ENCODE measurements around the gene AGBL1. TPM values are rescaled to one million over a fixed set of nuclear protein-coding genes. Genes with fewer than 3 reads are reported as not detected.

AGBL1 gene
- total RNA-seq, 2 experiments from 2014 or later, result 0.10 TPM

DNA sequence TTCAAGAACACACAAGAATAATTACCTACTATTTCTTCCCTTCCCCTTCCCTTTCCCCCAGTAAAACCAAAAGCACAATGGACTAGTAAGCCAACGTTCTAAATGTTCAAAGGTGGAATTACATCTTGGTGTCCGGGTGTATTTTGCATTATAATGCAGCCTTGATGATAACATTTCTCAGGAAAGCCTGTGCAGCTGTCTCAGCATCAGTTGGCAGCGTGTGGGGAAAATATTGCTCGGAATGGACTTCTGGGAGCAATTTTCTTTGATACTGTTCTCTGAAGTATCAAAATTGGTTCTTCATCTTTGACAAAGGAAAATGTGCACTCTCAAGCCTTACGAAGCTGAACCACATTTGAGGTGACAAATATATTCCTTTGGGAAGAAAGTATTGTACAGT lies 198.9 kb downstream of the AGBL1 start:
- no peak for DNase-seq
- Mint-ChIP-seq H3K27me3 (peaks cover 3% of the 10 kb centered on the region), H3K4me1 (ENCODE audit: low read depth) (no peaks in the 10 kb centered on the region), H3K36me3 (no peaks in the 10 kb centered on the region), H3K27ac (no peak overlapping the region), H3K9me3 (no peaks in the 10 kb centered on the region), H3K4me3 (no peak overlapping the region)
- CTCF ChIA-PET, result no interaction called here
- intact Hi-C loops (cut with micrococcal nuclease), result no loop called here
- POLR2A ChIA-PET, result no interaction called here

DNA sequence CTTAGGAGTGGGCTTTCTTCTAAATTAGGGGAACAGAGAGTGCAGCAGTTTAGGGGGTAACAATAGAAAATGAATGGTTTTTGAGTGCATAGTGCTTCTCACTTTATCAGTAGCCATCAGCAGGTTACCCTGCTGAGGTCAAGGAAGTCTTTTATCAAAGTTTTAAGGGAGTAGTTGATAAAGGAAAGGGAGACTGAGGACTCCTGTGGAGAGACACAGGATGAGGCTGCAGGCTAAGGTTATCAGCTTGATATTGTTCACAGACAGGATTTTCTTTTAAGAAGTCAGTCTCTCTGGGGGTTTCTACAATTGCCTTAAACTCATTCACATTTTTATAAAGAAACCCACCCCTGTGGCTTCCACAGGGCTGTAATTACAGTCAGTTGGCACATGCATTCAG lies 205.0 kb downstream of the AGBL1 start:
- Mint-ChIP-seq H3K4me3 (no peak overlapping the region), H3K4me1 (ENCODE audit: low read depth) (no peaks in the 10 kb centered on the region), H3K27me3 (peaks cover 2% of the 10 kb centered on the region), H3K36me3 (no peaks in the 10 kb centered on the region), H3K9me3 (no peaks in the 10 kb centered on the region), H3K27ac (no peak overlapping the region)
- ChIA-PET CTCF (no interaction called here), POLR2A (no interaction called here)
- no peak for DNase-seq
- intact Hi-C loops (cut with micrococcal nuclease), result loop anchor here (5.0 kb wide), 1 partner anchor 713 kb away; no protein-coding TSS in a partner anchor

DNA sequence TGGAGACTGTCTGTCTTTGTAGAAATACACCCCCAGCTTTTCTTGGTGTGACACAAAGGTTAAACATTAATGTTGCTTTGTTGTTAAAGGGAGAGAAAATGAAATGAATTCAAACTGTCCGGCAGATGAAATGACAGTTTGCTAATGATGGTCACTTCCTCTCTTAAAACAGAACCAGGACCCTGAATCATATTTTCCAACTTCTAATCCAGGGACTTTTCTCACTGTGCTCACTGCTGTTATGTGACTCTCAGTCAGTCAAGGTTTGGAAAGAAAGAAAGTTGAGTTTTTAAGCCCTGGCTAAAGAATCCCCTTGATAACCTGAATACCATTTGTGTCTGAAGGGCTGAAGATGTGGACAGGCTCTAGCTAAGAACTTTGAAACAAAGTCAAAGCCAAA lies 215.8 kb downstream of the AGBL1 start:
- intact Hi-C loops (cut with micrococcal nuclease), result no loop called here
- CTCF ChIA-PET, result no interaction called here
- Mint-ChIP-seq H3K27me3 (peaks cover 9% of the 10 kb centered on the region), H3K36me3 (no peaks in the 10 kb centered on the region), H3K4me1 (ENCODE audit: low read depth) (no peaks in the 10 kb centered on the region), H3K9me3 (no peaks in the 10 kb centered on the region), H3K27ac (no peak overlapping the region), H3K4me3 (no peak overlapping the region)
- no peak for DNase-seq
- POLR2A ChIA-PET, result no interaction called here

DNA sequence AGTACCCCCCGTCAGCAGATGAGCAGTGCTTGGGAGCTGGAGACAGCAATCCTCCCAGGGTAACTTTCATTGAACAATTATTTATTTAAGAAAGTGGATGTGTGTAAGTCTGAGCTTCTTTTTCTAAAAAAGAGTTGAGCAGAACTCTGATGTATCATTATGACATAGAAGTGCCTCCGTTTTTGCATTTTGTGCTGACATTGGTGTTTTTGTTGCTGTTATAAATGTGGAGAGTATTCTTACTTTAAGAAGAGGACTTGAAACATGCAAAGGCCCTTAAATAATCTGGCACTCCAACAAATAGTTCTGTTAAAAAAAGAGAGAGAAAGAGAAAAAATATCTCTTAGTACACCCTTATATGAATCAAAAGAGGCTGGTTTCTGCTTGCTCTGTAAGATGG lies 217.1 kb downstream of the AGBL1 start:
- no peaks in the 10 kb centered on the region for H3K9me3 Mint-ChIP-seq
- no peaks in the 10 kb centered on the region for H3K4me1 Mint-ChIP-seq (ENCODE audit: low read depth)
- ChIA-PET CTCF (no interaction called here), POLR2A (no interaction called here)
- H3K27me3 Mint-ChIP-seq, result peaks cover 7% of the 10 kb centered on the region
- no peaks in the 10 kb centered on the region for H3K36me3 Mint-ChIP-seq
- no peak overlapping the region for H3K4me3 Mint-ChIP-seq
- DNase-seq, result no peak
- intact Hi-C loops (cut with micrococcal nuclease), result no loop called here
- H3K27ac Mint-ChIP-seq, result no peak overlapping the region

DNA sequence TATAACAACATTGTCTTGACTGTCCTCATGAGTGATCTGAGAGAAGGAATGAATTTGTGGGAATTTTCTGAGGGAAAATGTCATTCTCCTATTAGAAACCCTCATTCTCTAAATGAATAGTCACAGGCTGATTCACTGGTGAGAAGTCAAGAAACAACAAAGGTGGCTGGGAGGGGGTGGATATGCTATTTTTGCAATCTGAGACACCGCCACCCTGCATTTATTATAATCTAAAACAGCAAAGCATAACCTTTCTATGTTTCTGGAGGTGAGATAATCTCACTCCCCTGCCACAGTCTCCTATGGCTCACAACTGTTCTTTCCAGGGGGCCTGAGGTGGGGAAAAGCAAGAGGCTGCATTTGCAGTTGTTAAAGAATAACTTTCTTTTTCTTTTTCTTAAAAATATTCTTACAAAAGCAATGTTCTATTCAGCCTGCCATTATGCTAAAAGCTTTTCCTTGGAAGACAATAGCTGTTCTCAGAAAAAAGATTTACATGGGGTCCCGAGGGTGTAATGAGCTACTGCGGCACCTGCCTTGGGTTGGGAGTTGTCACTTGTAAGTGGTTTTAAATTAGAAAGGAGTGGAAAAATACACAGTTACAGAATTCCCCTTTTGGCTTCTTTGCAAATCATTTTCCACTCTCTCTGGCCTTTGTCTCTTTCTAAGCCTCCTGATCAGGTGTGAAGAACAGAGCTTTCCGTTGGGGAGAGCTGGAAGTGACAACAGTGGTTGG lies 220.9 kb downstream of the AGBL1 start:
- no peak for DNase-seq
- Mint-ChIP-seq H3K9me3 (no peaks in the 10 kb centered on the region), H3K27ac (no peak overlapping the region), H3K4me1 (ENCODE audit: low read depth) (no peaks in the 10 kb centered on the region), H3K4me3 (no peak overlapping the region), H3K36me3 (no peaks in the 10 kb centered on the region), H3K27me3 (peaks cover 4% of the 10 kb centered on the region)
- intact Hi-C loops (cut with micrococcal nuclease), result no loop called here
- ChIA-PET POLR2A (no interaction called here), CTCF (no interaction called here)

DNA sequence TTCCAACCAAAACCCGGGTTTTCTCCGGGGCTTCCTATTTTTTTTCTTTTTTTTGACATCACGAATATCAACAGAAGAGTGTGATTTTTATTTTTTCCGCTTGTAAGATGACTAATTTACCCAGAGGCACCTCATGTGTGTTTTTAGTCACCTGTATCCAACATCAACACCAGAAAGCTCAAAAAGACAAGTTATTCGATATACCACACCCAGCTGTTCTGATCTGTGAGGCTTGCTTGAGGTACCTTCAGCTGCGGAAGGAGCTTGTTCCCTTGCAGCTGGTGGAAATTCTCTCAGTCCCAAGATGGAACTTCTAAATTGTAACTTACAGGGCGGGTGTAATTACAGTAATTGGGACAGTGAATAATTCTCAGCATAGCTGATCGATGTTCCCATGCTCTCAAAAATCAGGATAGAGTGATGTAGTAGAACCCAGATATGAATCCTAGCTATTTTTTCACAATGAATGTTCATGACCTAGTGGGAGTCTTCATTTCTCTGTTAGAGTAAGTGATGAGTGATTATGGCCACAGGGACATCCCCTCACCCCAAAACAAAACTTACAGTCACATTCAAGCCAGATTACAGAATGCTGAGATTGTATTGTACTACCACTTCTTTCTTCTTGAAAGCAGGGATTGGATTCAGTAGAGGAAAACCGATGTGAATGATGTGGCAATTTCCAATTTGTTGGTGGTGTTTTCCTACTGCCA lies 232.1 kb downstream of the AGBL1 start:
- Mint-ChIP-seq H3K36me3 (no peaks in the 10 kb centered on the region), H3K4me3 (no peak overlapping the region), H3K9me3 (no peaks in the 10 kb centered on the region), H3K27ac (no peak overlapping the region), H3K27me3 (peaks cover 21% of the 10 kb centered on the region), H3K4me1 (ENCODE audit: low read depth) (peaks cover 6% of the 10 kb centered on the region)
- ChIA-PET POLR2A (no interaction called here), CTCF (interaction anchor here (1.3 kb wide), 1 partner anchor 453 kb away, joined by 3 read pairs; no protein-coding TSS in a partner anchor)
- DNase-seq, result no peak
- intact Hi-C loops (cut with micrococcal nuclease), result no loop called here

DNA sequence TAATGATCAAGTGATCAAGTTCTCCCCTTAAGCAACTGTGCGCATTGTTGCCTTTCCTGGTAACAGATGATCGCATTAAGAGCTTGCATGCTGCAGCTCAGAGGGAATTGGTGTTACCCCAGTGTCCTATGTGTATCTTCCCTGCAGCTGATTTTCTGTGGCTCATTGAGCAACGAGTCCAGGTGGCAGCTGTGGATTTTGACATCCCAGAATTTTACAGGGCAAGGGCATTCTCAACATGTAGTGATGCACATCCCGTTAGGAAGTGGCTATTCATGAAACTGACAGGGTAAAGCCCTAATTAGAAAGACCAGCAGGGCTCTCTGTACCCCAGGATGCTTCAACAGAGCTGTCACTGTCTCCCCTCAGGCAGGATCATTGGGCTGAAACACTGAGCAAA lies 232.8 kb downstream of the AGBL1 start:
- Mint-ChIP-seq H3K27me3 (peaks cover 29% of the 10 kb centered on the region), H3K36me3 (no peaks in the 10 kb centered on the region), H3K4me3 (no peak overlapping the region)

DNA sequence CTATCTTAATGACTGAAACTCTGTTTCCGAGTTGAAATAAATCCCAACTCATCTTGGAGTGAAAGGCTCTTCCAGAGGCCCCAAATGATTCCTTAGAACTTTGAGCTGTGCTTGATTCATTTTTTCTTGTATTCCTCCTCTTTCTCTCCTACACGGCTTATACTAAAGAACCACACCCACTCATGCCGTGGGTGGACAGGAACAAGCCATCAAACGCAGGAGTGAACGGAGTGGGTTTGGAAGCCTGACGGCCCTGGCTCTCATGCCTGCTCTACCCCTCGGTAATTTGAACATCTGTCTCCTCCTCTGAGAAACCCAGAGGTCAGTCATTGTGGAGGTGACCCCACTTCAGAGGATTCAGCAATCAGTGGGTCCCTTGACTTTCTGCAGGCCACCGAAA lies 236.5 kb downstream of the AGBL1 start:
- Mint-ChIP-seq H3K36me3 (no peaks in the 10 kb centered on the region), H3K27ac (no peak overlapping the region), H3K9me3 (no peaks in the 10 kb centered on the region), H3K27me3 (peaks cover 29% of the 10 kb centered on the region), H3K4me3 (no peak overlapping the region), H3K4me1 (ENCODE audit: low read depth) (peaks cover 6% of the 10 kb centered on the region)
- intact Hi-C loops (cut with micrococcal nuclease), result no loop called here
- ChIA-PET POLR2A (no interaction called here), CTCF (no interaction called here)
- DNase-seq, result no peak

More for the DNA sequence above, 232.8 kb downstream of the AGBL1 start:
- CTCF ChIA-PET, result interaction anchor here (1.3 kb wide), 1 partner anchor 454 kb away, joined by 3 read pairs; no protein-coding TSS in a partner anchor
- POLR2A ChIA-PET, result no interaction called here
- H3K27ac Mint-ChIP-seq, result no peak overlapping the region
- intact Hi-C loops (cut with micrococcal nuclease), result no loop called here
- DNase-seq, result no peak
- H3K4me1 Mint-ChIP-seq (ENCODE audit: low read depth), result peaks cover 6% of the 10 kb centered on the region
- no peaks in the 10 kb centered on the region for H3K9me3 Mint-ChIP-seq

DNA sequence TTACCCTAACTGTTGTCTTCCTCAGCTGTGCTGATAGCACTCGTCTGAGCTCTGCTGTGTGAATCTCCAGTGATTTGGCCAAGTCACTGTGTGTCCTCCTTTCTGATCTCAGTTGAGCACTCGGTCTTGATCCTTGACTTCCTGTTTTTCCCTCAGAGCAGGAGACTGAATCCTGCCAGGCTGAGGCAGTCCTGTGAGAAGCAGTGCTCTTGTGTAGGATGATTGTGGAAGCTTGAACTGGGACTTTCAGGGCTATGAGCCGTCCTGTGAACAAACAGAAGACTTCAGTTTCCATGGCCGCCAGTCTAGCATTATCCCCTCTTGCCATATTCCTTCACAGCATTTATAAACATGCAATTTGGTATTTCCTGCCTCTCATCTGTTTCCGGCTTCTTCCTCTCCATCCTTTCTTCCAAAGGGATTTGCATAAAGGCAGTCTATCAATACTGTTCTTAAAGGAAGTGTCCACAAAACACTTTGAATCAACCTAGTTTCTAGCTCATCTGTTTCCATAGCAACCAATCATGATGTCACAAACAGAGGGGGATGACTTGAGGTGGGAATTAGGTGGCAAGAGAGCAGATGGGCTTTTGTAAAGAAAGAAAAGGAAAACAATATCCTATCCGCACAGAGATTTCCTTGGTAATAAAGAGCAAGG lies 237.2 kb downstream of the AGBL1 start:
- no peak overlapping the region for H3K27ac Mint-ChIP-seq
- DNase-seq, result no peak
- ChIA-PET CTCF (no interaction called here), POLR2A (no interaction called here)
- H3K27me3 Mint-ChIP-seq, result peaks cover 29% of the 10 kb centered on the region
- no peak overlapping the region for H3K4me3 Mint-ChIP-seq
- no peaks in the 10 kb centered on the region for H3K36me3 Mint-ChIP-seq
- no peaks in the 10 kb centered on the region for H3K9me3 Mint-ChIP-seq
- peaks cover 6% of the 10 kb centered on the region for H3K4me1 Mint-ChIP-seq (ENCODE audit: low read depth)
- intact Hi-C loops (cut with micrococcal nuclease), result no loop called here

DNA sequence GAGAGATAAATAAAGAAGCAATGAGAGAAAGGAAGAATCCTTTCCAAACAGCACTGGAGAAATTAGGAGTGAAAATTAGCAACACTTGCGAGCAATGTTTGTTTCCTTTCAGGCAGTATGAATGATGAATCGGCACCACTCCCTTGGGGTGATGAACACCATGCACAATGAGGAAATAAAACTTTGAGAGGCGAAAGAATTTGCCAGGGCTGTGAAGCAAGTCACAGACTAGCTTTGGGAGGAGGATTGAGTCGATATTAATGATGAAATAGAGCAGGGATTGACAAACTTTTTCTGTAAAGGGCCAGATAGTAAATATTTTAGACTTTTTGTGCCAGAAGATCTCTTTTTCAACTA lies 237.7 kb downstream of the AGBL1 start:
- peaks cover 29% of the 10 kb centered on the region for H3K27me3 Mint-ChIP-seq
- no peaks in the 10 kb centered on the region for H3K9me3 Mint-ChIP-seq
- CTCF ChIA-PET, result no interaction called here
- H3K27ac Mint-ChIP-seq, result no peak overlapping the region
- peaks cover 6% of the 10 kb centered on the region for H3K4me1 Mint-ChIP-seq (ENCODE audit: low read depth)
- H3K36me3 Mint-ChIP-seq, result no peaks in the 10 kb centered on the region
- intact Hi-C loops (cut with micrococcal nuclease), result no loop called here
- POLR2A ChIA-PET, result no interaction called here
- no peak overlapping the region for H3K4me3 Mint-ChIP-seq
- DNase-seq, result no peak

DNA sequence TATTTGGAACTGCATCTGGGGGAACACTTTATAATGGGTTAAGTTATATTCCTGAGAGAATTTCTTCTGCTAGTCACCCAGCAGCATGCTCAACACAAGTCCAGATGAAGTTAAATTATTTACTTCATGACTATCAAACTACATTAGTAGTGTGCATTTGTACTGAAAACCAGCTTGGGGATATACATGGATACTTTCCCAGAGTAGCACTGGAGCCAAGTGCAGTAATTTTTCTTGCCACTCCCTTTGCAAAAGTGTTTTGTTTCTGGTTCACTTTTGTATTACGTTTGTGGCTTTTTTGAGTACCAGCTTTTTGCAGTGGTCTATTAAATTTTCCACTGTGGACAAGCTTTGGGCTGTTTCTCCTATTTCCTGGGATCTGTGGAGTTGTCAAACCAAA lies 243.0 kb downstream of the AGBL1 start:
- Mint-ChIP-seq H3K9me3 (no peaks in the 10 kb centered on the region), H3K4me3 (no peak overlapping the region), H3K36me3 (no peaks in the 10 kb centered on the region), H3K4me1 (ENCODE audit: low read depth) (no peaks in the 10 kb centered on the region), H3K27ac (no peak overlapping the region), H3K27me3 (peaks cover 14% of the 10 kb centered on the region)
- intact Hi-C loops (cut with micrococcal nuclease), result no loop called here
- DNase-seq, result no peak
- ChIA-PET POLR2A (no interaction called here), CTCF (no interaction called here)

DNA sequence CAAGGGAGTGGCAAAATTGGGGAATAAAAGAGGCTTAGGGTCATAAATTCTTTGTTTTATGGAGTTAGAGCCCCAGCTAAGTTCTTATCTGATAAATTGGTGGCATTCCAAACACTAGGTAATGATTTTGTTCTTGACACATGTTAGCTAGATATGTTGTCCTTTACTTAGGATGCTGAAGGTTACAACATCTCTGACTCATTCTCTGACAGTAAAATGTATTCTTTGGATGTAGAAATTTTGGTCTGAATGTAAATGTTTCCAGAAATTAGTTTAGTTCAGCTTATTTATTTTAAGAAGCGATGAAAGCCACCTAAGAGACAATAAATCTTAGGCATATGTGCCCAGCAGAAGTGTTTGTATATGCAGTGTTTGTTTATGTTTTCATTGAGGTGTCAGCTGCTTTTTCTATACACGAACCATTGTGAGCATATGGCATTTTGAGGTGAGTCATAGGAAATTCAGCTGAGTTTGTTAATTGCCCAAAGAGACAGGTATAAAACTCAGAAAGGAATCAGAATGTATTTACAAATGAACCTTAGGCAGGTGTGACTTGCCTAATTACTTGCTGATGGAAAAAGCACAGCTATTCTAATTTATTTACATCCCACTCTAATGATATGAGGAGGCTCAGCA lies 247.7 kb downstream of the AGBL1 start:
- H3K9me3 Mint-ChIP-seq, result peaks cover 11% of the 10 kb centered on the region
- H3K4me3 Mint-ChIP-seq, result no peak overlapping the region
- H3K27me3 Mint-ChIP-seq, result peaks cover 26% of the 10 kb centered on the region
- ChIA-PET POLR2A (no interaction called here), CTCF (no interaction called here)
- no peaks in the 10 kb centered on the region for H3K36me3 Mint-ChIP-seq
- no peak for DNase-seq
- no peak overlapping the region for H3K27ac Mint-ChIP-seq
- no peaks in the 10 kb centered on the region for H3K4me1 Mint-ChIP-seq (ENCODE audit: low read depth)
- intact Hi-C loops (cut with micrococcal nuclease), result no loop called here
